Tibial nerve (tissue), 4 donors: Measurements from ENCODE around the gene URI1.

Experiments
- CTCF ChIP-seq, 5 experiments: fragments of 200-600 bp in 3 of 5; fragments of 450-650 bp in 2 of 5; sonication (generic) in 3 of 5; IDR thresholded peaks; one replicate each; pipeline ENCODE4 v1.5.1; 2016 to 2019; ENCODE audit warnings: antibody characterized with exemption in 5 of 5, mild to moderate bottlenecking in 3 of 5, moderate library complexity in 2 of 5
- EP300 ChIP-seq, 2 donors: sonication (generic); formaldehyde crosslinking; IDR thresholded peaks; one replicate each; pipeline ENCODE4 v1.6.1; 2017; ENCODE audit warnings: antibody characterized with exemption in 2 of 2, mild to moderate bottlenecking in 1 of 2
- POLR2A ChIP-seq, 2 donors: fragments of 450-650 bp; IDR thresholded peaks; one replicate each; pipeline ENCODE4 v1.6.1; 2017; ENCODE audit warnings: antibody characterized with exemption in 2 of 2, mild to moderate bottlenecking in 2 of 2, moderate library complexity in 2 of 2

- no peak for TF ChIP-seq POLR2A (IDR thresholded peaks at IDR 0.05)
- no peak for TF ChIP-seq CTCF (IDR thresholded peaks at IDR 0.05)
- no peak for TF ChIP-seq EP300 (IDR thresholded peaks at IDR 0.05)
Observed at GRCh38 chr19:29988351-29988750, 46.3 kb downstream of the URI1 start.
